RKO (cell line): ENCODE measurements around the gene SYT10.
"Not testable (repeated sequence)": the region's sequence is repeated elsewhere in the genome, so short reads cannot be mapped to it uniquely, and the experiment has no call there.

Experiments
- DNase-seq: peaks from one replicate; pipeline ENCODE4 v3.0.0-alpha.2; 2016; ENCODE audit warnings: low spot score

SYT10 gene

DNA sequence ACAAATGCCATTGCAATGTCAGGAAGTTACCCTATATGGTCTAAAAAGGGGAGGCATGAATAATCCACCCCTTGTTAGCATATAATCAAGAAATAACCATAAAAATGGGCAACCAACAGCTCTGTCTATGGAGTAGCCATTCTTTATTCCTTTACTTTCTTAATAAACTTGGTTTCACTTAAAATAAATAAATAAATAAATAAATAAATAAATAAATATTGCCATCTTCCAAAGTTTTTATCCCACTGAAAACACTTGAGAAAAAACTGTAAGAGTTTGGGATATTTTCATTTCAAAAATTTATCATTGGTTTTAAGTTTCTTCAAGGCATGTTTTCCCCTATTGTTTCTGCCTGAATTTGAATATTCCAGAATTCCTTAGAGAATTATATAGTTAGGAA is 89.8 kb downstream of the SYT10 start:
- no peak for DNase-seq

DNA sequence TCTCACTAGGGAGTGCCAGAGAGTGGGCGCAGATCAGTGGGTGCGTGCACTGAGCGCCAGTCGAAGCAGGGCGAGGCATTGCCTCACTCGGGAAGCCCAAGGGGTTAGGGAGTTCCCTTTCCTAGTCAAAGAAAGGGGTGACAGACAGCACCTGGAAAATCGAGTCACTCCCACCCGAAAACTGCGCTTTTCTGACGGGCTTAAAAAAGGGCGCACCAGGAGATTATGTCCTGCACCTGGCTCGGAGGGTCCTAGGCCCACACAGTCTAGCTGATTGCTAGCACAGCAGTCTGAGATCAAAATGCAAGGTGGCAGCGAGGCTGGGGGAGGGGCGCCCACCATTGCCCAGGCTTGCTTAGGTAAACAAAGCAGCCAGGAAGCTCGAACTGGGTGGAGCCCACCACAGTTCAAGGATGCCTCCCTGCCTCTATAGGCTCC is 107.6 kb downstream of the SYT10 start:
- DNase-seq: not testable (repeated sequence)

DNA sequence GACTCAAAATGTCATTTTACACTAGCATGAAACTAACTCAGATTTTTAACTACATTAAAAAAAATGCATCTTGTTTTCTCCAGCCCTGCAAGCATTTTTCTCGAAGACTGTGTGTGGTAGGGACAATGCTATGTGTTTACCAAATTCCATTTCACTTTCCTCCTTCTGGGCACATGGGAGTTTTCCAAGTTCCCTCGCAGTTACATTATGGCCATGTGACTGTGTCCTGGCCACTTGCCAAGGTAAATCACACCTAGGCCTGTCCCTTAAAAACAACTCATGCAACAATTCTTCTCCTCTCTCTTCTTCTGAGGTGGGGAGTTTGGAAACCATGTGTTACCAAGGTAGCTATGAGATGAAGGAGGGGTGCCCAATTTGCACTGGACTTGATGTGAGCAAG is 108.7 kb downstream of the SYT10 start:
- DNase-seq: no peak
